ENCODE measurements around the gene CADPS. TPM values are rescaled to one million over a fixed set of nuclear protein-coding genes. Genes with fewer than 3 reads are reported as not detected.

CADPS gene
- total RNA-seq, 1 experiment from 2014 or later = 0.48 TPM

DNA sequence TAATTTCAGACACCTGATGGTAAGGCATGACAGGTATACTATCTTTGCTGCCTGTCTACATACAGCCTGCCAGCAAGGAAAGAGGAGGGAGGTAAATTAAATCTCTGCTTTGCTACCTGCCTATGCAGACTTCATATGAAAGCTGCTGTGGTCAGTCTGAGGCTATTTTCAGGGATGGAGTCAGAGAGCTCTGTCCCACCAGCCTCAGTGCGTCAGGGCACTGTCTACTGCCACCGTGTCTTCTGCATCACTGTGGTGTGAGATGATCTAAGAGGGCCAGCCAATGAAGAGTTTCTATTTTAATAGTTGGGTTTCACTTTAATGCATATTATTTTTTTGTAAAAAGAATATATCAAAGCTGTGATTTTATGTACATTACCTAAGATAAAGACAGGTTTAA, 125.6 kb downstream of the CADPS start:
- DNase-seq (ENCODE audit: low read depth) = no peak

GRCh38 chr3:62749130-62749529, 126.1 kb downstream of the CADPS start:
- DNase-seq (ENCODE audit: low read depth) = no peak

DNA sequence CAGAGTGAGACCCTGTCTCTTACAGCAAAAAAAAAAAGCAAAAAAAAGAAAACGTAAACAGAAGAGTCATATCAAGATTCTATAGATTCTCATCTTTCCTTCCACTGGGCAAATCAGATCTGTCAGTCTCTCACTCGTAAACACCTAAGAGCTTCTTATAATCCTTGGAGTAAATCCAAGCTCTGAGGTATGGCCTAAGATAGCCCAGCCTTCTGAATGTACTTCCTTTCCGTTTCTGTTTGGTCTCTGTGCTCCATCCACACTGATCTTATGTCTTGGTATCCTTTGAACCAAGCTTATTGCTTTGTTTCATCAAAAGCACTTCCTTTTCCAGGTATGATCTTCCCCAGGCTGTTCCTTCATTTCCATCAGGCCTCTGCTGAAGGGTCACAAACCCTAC, 137.8 kb downstream of the CADPS start:
- DNase-seq (ENCODE audit: low read depth) = no peak

DNA sequence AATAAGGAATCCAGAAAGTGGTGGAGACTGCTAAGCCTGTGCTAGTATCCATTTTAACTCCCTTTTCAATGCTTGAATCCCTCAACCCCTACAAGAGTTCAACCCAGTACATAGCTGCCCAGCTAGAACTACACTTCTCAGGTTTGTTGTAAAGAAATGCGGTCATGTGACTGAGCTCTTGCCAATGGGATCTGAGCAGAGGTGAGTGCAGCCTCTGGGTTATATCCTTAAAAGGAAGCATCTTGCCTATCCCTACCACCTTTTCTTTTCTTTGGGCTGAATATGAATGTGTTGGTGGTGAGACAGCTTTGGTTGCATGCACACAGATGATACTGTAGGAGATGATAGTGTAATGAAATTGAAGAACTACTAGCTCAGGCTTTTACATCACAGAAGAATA, 139.7 kb downstream of the CADPS start:
- no peak for DNase-seq (ENCODE audit: low read depth)

DNA sequence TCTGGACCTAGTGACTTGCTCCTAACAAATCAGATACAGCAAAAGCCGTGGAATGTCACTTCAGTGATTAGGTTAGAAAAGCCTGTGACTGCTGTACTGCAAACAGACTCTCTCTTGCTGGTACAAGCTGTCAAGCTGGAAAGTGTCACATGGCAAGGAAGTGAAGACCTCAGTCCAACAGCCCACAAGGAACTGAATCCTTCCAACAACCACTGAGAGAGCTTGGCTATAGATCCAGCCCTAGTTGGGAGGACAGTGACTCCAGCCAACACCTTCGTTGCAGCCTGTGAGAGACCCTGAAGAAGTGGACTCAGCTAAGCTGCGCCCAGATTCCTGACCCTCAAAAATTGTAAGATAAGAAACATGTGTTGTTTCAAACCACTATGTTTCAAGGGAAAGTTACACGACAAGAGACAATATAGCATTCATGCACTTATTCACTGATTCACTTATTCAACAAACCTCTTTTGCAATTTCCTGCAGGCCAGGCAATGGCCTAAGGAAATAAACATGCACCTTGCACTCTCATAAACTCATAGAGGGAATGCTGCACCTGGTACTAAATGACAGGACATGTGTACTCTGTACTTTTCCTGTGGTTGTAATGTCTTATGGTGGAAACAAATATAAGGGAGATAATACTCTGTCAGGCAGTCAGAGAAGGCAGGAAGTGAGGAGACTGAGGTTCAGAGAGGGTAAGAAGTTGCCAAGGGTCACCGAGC, 142.9 kb downstream of the CADPS start:
- no peak for DNase-seq (ENCODE audit: low read depth)

DNA sequence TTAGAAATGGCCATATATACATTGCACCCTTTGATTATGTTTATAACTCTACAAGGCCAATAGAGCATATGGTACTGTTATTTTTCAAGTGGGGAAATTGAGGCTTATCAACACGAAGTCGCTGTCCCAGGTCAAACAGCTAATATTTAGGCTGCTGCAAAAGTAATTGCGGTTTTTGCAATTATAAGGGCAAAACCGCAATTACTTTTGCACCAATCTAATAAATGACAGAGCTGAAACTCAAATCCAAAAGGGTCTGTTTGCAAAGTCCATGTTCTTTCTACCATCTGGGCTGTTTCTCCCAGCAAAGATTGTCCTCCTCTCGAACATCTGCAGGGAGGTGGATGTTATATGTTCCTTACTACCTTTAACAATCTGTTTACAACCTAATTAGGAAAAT, 147.2 kb downstream of the CADPS start:
- DNase-seq (ENCODE audit: low read depth) = no peak

- peak; percentile 24 for DNase-seq (ENCODE audit: low read depth)
These were observed 147.7 kb downstream of the CADPS start for GRCh38 chr3:62727536-62727935.

- no peak for DNase-seq (ENCODE audit: low read depth)
These were observed 150.7 kb downstream of the CADPS start for GRCh38 chr3:62724503-62724902.

DNA sequence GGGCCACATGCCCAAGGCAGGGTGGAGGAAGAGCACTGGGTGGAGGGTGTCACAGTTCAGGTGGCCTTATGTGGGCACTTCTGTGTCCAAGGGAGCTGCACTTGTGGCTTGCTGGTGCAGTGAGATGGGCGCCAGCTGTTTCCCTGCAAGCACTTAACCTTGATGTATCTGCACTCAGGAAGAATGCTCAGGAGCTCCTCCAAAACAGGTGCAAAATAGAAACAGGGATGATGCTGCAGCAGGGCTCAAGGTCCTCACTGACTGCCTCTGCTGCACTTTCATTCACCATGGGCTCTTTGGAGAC, 151.3 kb downstream of the CADPS start:
- DNase-seq (ENCODE audit: low read depth) = no peak

DNA sequence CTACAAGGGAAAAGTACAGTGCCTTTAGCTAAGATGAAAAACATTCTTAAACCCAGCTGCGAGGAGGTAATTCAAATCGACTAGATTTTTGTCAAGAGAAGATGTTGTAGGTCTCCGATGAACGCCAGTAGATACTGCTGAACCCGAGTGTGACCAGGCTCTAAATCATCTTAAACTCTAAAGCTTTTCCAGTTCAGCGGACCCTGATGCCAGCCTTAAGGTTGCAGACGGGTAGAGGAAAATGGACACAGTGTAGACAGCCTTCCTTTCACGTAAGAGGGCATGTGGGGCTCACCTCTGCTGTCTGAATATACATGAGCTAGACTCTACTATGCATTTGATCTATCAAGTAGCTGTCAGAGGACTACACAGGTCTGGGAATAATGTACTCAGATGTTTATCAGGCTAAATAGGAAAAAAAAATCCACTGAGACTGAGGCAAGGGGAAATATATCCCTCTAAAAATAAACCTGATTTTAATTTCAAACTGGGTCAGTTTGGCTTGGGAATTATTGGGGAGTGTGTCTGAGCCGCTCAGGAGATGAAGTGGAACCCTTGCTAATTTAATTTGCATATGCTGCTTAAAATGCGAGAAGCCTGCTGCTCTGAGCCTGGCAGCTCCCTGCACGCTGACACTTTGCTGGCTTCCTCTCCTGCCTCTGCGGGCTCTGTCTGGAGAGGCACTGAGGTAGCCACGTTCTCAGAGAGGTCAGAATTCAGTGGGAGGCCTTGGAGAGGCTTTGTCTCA, 151.9 kb downstream of the CADPS start:
- no peak for DNase-seq (ENCODE audit: low read depth)

GRCh38 chr3:62722344-62722743, 152.9 kb downstream of the CADPS start:
- no peak for DNase-seq (ENCODE audit: low read depth)

- DNase-seq (ENCODE audit: low read depth) = no peak
These were observed 156.5 kb downstream of the CADPS start for GRCh38 chr3:62718515-62719320.

DNA sequence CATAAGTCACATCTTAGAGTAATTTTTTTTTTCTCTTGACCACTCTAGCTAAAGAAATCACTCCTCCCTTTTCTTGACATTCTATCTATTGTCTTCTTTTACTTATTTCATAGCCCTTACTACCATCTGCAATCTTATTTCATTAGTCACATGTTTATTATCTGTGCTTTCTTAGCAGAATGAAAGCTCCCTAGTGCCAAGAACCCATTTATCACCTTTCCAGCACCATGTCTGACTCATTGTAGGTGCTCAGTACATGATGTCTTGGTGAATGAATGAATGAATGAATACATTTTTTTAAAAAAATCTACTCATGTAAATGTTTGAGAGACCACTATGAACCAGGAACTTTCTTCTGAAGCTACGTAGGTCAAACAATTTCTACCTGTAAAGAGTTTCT, 157.2 kb downstream of the CADPS start:
- DNase-seq (ENCODE audit: low read depth) = no peak

DNA sequence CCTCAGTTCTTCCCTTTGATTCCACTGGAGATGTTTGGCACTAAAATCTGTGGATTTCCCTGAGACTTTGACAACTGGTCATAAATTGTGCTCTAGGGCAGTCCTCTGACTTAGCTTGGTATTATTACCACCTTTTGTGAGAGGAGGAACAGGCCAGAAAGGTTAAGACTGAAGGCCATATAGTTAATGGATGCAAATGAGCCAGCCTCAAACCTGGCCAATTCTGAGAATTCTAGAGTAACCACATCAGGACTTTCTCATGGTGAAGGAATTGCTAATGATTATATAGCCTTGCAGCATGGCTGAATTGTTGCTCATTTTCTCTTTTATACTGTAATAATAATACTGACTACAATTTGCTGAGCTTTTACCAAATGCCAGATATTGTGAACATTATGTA, 162.5 kb downstream of the CADPS start:
- no peak for DNase-seq (ENCODE audit: low read depth)

- DNase-seq (ENCODE audit: low read depth) = no peak
These were observed 164.5 kb downstream of the CADPS start for GRCh38 chr3:62710751-62711150.

GRCh38 chr3:62708638-62709373, 166.4 kb downstream of the CADPS start:
- no peak for DNase-seq (ENCODE audit: low read depth)

DNA sequence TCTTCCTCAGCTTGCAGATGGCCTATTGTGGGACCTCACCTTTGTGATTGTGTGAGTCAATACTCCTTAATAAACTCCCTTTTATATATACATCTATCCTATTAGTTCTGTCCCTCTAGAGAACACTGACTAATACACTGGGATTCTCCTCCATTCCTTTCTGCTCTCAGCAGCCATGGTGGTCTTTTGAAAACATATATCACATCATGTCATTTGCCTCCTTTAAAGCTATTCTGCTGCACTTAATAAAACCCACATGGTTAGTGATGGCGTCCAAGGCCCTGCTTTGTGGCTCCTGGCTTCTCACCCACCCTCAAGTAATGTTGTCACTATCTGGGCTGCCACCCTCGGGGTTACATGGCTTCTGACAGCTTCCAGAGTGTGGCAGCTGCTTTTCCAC, 169.5 kb downstream of the CADPS start:
- DNase-seq (ENCODE audit: low read depth) = no peak

DNA sequence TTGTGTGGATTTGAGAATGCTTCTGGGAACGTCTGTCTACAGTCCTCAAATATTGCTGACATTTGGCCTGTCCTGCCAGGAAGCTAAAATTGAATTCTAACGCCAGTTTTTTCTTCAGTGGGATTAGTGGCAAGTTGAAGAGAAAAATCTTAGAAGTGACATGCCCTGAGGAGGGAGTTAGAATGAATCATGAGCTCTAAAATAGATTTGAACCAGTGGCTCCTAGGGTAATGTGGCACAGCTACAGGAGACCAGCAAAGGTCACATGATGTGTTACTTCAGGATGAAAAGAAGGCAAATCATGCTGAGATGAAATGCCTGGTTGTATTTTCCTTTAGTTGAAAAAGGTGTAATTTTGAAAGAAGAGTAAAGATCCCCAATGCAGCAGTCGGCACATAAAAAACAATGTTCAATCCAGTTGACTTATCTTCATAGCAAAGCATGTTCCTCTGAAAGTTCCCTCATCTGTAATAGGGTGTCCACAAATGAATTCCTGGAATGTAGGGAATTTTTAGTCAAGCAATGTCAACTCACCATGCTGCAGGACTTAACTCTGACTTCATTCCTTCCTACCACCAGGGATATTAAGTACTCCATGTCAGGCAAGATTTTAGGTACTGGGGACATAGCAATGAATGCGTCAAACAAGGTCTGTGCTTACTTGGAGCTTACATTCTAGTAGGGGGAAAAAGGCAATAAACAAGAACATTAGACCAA, 171.6 kb downstream of the CADPS start:
- peak; percentile 22 for DNase-seq (ENCODE audit: low read depth)

GRCh38 chr3:62700357-62700756, 174.9 kb downstream of the CADPS start:
- no peak for DNase-seq (ENCODE audit: low read depth)

DNA sequence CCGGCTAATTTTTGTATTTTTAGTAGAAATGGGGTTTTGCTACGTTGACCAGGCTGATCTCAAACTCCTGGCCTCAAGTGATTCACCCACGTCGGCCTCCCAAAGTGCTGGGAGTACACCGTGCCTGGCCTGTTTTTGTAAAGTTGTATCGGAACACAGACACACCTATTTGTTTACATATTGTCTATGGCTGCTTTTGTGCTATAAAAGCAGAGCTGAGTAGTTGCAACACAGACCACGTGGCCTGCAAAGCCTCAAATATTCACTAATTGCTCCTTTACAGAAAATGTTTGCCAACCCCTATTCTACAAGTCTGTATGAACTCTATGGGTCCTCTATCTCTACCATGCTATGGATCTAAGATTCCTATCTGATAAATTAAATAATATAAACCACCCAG, 175.5 kb downstream of the CADPS start:
- DNase-seq (ENCODE audit: low read depth) = no peak

DNA sequence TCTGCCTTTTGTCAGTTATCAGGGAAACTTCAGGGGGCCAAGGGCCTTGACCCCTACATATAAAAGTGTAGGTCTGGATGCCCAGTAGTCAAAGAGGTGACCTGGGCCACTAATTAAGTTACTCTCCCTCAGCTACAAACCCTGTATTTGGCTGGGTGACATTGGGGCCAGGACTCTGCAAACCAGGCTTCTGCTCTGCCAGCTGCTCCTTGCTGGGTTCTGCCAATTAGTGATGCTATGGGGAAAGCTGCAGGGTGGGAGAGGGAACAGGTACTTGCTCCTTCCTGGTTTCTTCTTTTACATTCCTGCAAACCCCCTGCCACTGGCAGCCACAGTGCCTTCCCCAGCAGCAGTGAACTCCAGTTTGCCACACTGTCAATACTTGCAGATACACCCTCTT, 179.2 kb downstream of the CADPS start:
- no peak for DNase-seq (ENCODE audit: low read depth)

DNA sequence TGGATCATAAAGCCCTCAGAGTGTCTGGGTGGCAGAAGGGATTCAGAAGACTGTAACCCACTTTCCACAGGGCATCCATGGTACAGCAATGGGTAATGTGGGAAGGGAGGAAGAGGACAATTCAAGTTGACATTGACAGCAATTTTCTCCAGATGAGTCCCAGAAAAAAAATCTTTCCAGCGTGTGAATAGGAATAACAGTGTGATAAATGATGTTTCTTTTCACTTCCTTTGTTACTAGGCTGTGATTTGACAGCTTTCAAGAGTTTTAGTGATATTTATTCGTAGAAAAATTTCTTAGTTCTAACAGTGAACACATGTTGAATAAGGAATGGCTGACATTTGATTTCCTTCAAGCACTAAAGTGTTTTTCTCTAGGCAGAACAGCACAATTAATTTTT, 186.4 kb downstream of the CADPS start:
- no peak for DNase-seq (ENCODE audit: low read depth)
